ENCODE data around the gene GPNMB.

- TF ChIP-seq, protein P1, sequence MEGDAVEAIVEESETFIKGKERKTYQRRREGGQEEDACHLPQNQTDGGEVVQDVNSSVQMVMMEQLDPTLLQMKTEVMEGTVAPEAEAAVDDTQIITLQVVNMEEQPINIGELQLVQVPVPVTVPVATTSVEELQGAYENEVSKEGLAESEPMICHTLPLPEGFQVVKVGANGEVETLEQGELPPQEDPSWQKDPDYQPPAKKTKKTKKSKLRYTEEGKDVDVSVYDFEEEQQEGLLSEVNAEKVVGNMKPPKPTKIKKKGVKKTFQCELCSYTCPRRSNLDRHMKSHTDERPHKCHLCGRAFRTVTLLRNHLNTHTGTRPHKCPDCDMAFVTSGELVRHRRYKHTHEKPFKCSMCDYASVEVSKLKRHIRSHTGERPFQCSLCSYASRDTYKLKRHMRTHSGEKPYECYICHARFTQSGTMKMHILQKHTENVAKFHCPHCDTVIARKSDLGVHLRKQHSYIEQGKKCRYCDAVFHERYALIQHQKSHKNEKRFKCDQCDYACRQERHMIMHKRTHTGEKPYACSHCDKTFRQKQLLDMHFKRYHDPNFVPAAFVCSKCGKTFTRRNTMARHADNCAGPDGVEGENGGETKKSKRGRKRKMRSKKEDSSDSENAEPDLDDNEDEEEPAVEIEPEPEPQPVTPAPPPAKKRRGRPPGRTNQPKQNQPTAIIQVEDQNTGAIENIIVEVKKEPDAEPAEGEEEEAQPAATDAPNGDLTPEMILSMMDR (IDR thresholded peaks at IDR 0.05) = no peak
- TF ChIP-seq EP300 (IDR thresholded peaks at IDR 0.05) = no peak
Measured at GRCh38 chr7:23204241-23204640, 42.3 kb upstream of the GPNMB start.
